A673 (cell line): ENCODE data around the gene ADAMTS12. TPM values are rescaled to one million over a fixed set of nuclear protein-coding genes. Genes with fewer than 3 reads are reported as not detected.

Experiments used
- BruUV-seq: library from RNA; stranded (reverse); fragments of 400-500 nt; replicated peaks from 2 replicates; lab custom pipeline; 2021; lab: Mats Ljungman, UMichigan
- CTCF ChIA-PET: fragments of 300-600 bp; sonication (Branson Sonifier 250); formaldehyde crosslinking; loops from one replicate; lab custom pipeline; 2022; ENCODE audit warnings: antibody characterized with exemption; lab: Charles Lee
- POLR2A ChIA-PET: fragments of 300-600 bp; sonication (Branson Sonifier 250); formaldehyde crosslinking; loops from one replicate; lab custom pipeline; 2022; ENCODE audit warnings: antibody characterized with exemption; ENCODE audit not compliant: low non-redundant PET; lab: Charles Lee
- DNase-seq: peaks from one replicate; pipeline ENCODE4 v3.0.0-alpha.2; 2015; ENCODE audit warnings: low spot score
- H3K27ac ChIP-seq: fragments of 200-600 bp; sonication (generic); 2 replicates; pipeline ENCODE4 v1.5.1; 2016; ENCODE audit warnings: mixed run types, low read depth, mild to moderate bottlenecking, mixed read lengths, antibody characterized with exemption, low read length; ENCODE audit not compliant: poor library complexity, severe bottlenecking
- H3K27me3 ChIP-seq: fragments of 200-600 bp; sonication (generic); replicated peaks from 2 replicates; pipeline ENCODE4 v1.6.1; 2017; ENCODE audit warnings: mixed run types, low read depth, mild to moderate bottlenecking, mixed read lengths, antibody characterized with exemption, low read length; ENCODE audit not compliant: insufficient read depth, poor library complexity
- H3K36me3 ChIP-seq: fragments of 200-600 bp; sonication (generic); 2 replicates; pipeline ENCODE4 v1.6.1; 2016; ENCODE audit warnings: mixed run types, mild to moderate bottlenecking, mixed read lengths, antibody characterized with exemption, low read length; ENCODE audit not compliant: insufficient read depth, poor library complexity, severe bottlenecking
- H3K4me1 ChIP-seq: fragments of 200-600 bp; sonication (generic); 2 replicates; pipeline ENCODE4 v1.6.1; 2017; ENCODE audit warnings: mixed run types, mild to moderate bottlenecking, mixed read lengths, antibody characterized with exemption, low read length; ENCODE audit not compliant: insufficient read depth, poor library complexity, severe bottlenecking
- H3K4me3 ChIP-seq: fragments of 200-600 bp; sonication (generic); 2 replicates; pipeline ENCODE4 v1.5.1; 2016; ENCODE audit warnings: low read depth, mixed run types, mild to moderate bottlenecking, mixed read lengths, low read length; ENCODE audit not compliant: poor library complexity, severe bottlenecking
- H3K9me3 ChIP-seq: fragments of 200-600 bp; sonication (generic); 2 replicates; pipeline ENCODE4 v1.6.1; 2016; ENCODE audit warnings: mixed run types, low read depth, mild to moderate bottlenecking, mixed read lengths, antibody characterized with exemption, low read length; ENCODE audit not compliant: poor library complexity, severe bottlenecking
- CTCF ChIP-seq: fragments of 300-800, 200-600 bp; sonication (generic); conservative IDR thresholded peaks from 2 replicates; pipeline ENCODE4 v1.5.1; 2017; ENCODE audit warnings: low read depth, mild to moderate bottlenecking, antibody characterized with exemption, low read length, moderate library complexity, mixed read lengths
- EZH2 ChIP-seq: fragments of 200-600 bp; sonication (generic); IDR thresholded peaks from 2 replicates; pipeline ENCODE4 v1.6.1; 2017; ENCODE audit warnings: borderline replicate concordance, low read depth, mild to moderate bottlenecking, mixed read lengths, antibody characterized with exemption, low read length; ENCODE audit not compliant: poor library complexity, severe bottlenecking
- intact Hi-C: fragments of 100-400 bp; cut with micrococcal nuclease; formaldehyde crosslinking; loops from one replicate; pipeline ENCODE4 v1.10.0; 2022; ENCODE audit not compliant: unreplicated experiment
- total RNA-seq: library from RNA; stranded (reverse); gene quantifications from 2 replicates; pipeline ENCODE4 v1.2.3, GENCODE V29; 2021

Gene ADAMTS12
- total RNA-seq, 1 experiment from 2014 or later = 0.84 TPM

GRCh38 chr5:33848554-33848953 lies 43.2 kb downstream of the ADAMTS12 start:
- POLR2A ChIA-PET = no interaction called here
- no peak for DNase-seq
- CTCF ChIA-PET = no interaction called here
- H3K4me3 ChIP-seq = no peak overlapping the region
- H3K27ac ChIP-seq = no peak overlapping the region
- no peaks in the 10 kb centered on the region for H3K9me3 ChIP-seq
- BruUV-seq = no TSS peak
- no peaks in the 10 kb centered on the region for H3K36me3 ChIP-seq
- H3K27me3 ChIP-seq = no peaks in the 10 kb centered on the region
- no peaks in the 10 kb centered on the region for H3K4me1 ChIP-seq
- no peak for TF ChIP-seq EZH2
- intact Hi-C loops = no loop called here

- intact Hi-C loops = no loop called here
Measured at GRCh38 chr5:33846851-33847250, 44.9 kb downstream of the ADAMTS12 start.

GRCh38 chr5:33843579-33843978 lies 48.2 kb downstream of the ADAMTS12 start:
- POLR2A ChIA-PET = no interaction called here
- Histone ChIP-seq H3K36me3 (no peaks in the 10 kb centered on the region), H3K27me3 (no peaks in the 10 kb centered on the region), H3K9me3 (no peaks in the 10 kb centered on the region), H3K4me3 (no peak overlapping the region), H3K27ac (no peak overlapping the region), H3K4me1 (no peaks in the 10 kb centered on the region)
- intact Hi-C loops = no loop called here
- peak; percentile 4 for DNase-seq
- no TSS peak for BruUV-seq
- CTCF ChIA-PET = no interaction called here
- TF ChIP-seq CTCF (no peak), EZH2 (no peak)

More at GRCh38 chr5:33846851-33847250, 44.9 kb downstream of the ADAMTS12 start:
- Histone ChIP-seq H3K27me3 (no peaks in the 10 kb centered on the region), H3K4me3 (no peak overlapping the region), H3K27ac (no peak overlapping the region), H3K36me3 (no peaks in the 10 kb centered on the region), H3K4me1 (no peaks in the 10 kb centered on the region), H3K9me3 (no peaks in the 10 kb centered on the region)
- DNase-seq = no peak
- ChIA-PET CTCF (no interaction called here), POLR2A (no interaction called here)
- no peak for TF ChIP-seq EZH2
- no peak for TF ChIP-seq CTCF
- BruUV-seq = no TSS peak

- TF ChIP-seq EZH2 = no peak
- TF ChIP-seq CTCF = no peak
- BruUV-seq = no TSS peak
- CTCF ChIA-PET = no interaction called here
- Histone ChIP-seq H3K9me3 (no peaks in the 10 kb centered on the region), H3K27ac (no peak overlapping the region), H3K4me1 (no peaks in the 10 kb centered on the region), H3K4me3 (no peak overlapping the region), H3K27me3 (no peaks in the 10 kb centered on the region), H3K36me3 (no peaks in the 10 kb centered on the region)
- intact Hi-C loops = no loop called here
- POLR2A ChIA-PET = no interaction called here
- no peak for DNase-seq
Measured at GRCh38 chr5:33842456-33842855, 49.3 kb downstream of the ADAMTS12 start.
